ENCODE data around the gene TMEM134. TPM values are rescaled to one million over a fixed set of nuclear protein-coding genes. Genes with fewer than 3 reads are reported as not detected.

Gene TMEM134
- total and polyA plus RNA-seq, 9 of the 15 experiments (the other 6 are each of a cell fraction or from before 2014, with no cell fraction given): 0.63 to 48.4 (median 10.7) TPM

DNA sequence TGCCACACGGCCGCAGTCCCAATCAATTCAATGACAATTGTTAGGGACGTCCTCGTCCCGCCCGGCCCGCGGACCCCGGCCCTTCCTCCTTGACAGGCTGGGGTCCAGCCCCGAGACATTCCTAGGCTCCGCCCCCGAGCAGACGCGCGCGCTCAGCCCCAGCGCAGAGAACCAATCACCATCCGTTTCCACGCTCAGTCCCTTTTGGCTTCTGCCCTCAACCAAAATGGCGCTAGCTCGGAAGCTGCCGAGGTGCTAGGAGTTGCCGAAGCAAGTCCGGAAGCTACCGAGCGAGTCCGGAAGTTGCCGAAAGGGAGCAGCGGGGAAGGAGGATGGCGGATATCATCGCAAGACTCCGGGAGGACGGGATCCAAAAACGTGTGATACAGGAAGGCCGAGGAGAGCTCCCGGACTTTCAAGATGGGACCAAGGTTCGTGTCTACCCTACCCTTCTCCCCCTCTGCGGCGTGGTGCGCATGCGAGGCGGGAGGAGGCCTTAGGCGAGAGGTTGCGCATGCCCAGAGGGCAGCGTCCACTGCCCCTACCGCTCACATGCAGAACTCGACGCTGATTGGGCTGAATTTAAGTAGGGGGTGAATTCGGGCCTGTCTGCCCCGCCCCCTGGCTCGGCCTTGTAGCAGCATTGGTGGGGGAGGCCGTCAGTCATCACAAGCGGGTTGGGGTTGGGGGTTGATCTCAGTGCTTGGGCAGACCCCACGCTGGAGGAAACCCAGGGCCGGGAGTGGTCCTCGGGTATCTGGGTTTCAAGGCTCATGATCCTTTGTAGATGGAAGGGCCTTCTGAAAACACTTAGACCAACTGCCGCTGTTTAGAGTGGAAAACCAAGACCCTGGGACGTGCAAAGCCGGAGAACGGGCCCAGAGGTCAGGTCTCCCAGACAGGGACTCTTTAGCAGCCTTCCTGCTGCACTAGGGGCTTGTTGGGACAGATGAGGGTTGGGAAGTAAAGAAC is 14.1 kb upstream of the TMEM134 start, which contains the start of gene AIP (continued):
- TF ChIP-seq, protein P1, sequence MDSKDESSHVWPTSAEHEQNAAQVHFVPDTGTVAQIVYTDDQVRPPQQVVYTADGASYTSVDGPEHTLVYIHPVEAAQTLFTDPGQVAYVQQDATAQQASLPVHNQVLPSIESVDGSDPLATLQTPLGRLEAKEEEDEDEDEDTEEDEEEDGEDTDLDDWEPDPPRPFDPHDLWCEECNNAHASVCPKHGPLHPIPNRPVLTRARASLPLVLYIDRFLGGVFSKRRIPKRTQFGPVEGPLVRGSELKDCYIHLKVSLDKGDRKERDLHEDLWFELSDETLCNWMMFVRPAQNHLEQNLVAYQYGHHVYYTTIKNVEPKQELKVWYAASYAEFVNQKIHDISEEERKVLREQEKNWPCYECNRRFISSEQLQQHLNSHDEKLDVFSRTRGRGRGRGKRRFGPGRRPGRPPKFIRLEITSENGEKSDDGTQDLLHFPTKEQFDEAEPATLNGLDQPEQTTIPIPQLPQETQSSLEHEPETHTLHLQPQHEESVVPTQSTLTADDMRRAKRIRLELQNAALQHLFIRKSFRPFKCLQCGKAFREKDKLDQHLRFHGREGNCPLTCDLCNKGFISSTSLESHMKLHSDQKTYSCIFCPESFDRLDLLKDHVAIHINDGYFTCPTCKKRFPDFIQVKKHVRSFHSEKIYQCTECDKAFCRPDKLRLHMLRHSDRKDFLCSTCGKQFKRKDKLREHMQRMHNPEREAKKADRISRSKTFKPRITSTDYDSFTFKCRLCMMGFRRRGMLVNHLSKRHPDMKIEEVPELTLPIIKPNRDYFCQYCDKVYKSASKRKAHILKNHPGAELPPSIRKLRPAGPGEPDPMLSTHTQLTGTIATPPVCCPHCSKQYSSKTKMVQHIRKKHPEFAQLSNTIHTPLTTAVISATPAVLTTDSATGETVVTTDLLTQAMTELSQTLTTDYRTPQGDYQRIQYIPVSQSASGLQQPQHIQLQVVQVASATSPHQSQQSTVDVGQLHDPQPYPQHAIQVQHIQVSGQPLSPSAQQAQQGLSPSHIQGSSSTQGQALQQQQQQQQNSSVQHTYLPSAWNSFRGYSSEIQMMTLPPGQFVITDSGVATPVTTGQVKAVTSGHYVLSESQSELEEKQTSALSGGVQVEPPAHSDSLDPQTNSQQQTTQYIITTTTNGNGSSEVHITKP (IDR thresholded peaks at IDR 0.05; ENCODE audit: partially characterized antibody): no peak
- TF ChIP-seq DNMT1 (IDR thresholded peaks at IDR 0.05) (no peak), MTA3 (IDR thresholded peaks at IDR 0.05; ENCODE audit: borderline replicate concordance) (peak; percentile 65; the same call in 1 of the 2 replicates), POLR2B (IDR thresholded peaks at IDR 0.05; ENCODE audit: low read depth, partially characterized antibody) (peak; percentile 75), SOX6 (IDR thresholded peaks at IDR 0.05) (peak; percentile 15; the same call in 1 of the 2 replicates), MXI1 (IDR thresholded peaks at IDR 0.05; ENCODE audit: low read depth, low read length) (no peak), ZNF699 (CRISPR knock-in tag; IDR thresholded peaks at IDR 0.05; ENCODE audit: insufficient replicate concordance) (no peak), RNF2 (IDR thresholded peaks at IDR 0.05) (peak; percentile 99), THRAP3 (IDR thresholded peaks at IDR 0.05; ENCODE audit: borderline replicate concordance) (no peak), ZNF778 (CRISPR knock-in tag; IDR thresholded peaks at IDR 0.05) (no peak), ZSCAN29 (IDR thresholded peaks at IDR 0.05) (no peak)
- TF ChIP-seq, protein P2, sequence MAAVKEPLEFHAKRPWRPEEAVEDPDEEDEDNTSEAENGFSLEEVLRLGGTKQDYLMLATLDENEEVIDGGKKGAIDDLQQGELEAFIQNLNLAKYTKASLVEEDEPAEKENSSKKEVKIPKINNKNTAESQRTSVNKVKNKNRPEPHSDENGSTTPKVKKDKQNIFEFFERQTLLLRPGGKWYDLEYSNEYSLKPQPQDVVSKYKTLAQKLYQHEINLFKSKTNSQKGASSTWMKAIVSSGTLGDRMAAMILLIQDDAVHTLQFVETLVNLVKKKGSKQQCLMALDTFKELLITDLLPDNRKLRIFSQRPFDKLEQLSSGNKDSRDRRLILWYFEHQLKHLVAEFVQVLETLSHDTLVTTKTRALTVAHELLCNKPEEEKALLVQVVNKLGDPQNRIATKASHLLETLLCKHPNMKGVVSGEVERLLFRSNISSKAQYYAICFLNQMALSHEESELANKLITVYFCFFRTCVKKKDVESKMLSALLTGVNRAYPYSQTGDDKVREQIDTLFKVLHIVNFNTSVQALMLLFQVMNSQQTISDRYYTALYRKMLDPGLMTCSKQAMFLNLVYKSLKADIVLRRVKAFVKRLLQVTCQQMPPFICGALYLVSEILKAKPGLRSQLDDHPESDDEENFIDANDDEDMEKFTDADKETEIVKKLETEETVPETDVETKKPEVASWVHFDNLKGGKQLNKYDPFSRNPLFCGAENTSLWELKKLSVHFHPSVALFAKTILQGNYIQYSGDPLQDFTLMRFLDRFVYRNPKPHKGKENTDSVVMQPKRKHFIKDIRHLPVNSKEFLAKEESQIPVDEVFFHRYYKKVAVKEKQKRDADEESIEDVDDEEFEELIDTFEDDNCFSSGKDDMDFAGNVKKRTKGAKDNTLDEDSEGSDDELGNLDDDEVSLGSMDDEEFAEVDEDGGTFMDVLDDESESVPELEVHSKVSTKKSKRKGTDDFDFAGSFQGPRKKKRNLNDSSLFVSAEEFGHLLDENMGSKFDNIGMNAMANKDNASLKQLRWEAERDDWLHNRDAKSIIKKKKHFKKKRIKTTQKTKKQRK (IDR thresholded peaks at IDR 0.05; ENCODE audit: borderline replicate concordance, low read depth, low read length): no peak
- TF ChIP-seq, protein P3, sequence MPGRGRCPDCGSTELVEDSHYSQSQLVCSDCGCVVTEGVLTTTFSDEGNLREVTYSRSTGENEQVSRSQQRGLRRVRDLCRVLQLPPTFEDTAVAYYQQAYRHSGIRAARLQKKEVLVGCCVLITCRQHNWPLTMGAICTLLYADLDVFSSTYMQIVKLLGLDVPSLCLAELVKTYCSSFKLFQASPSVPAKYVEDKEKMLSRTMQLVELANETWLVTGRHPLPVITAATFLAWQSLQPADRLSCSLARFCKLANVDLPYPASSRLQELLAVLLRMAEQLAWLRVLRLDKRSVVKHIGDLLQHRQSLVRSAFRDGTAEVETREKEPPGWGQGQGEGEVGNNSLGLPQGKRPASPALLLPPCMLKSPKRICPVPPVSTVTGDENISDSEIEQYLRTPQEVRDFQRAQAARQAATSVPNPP (IDR thresholded peaks at IDR 0.05; ENCODE audit: borderline replicate concordance, insufficient read depth, insufficient read length): no peak
- TF ChIP-seq, protein P4, sequence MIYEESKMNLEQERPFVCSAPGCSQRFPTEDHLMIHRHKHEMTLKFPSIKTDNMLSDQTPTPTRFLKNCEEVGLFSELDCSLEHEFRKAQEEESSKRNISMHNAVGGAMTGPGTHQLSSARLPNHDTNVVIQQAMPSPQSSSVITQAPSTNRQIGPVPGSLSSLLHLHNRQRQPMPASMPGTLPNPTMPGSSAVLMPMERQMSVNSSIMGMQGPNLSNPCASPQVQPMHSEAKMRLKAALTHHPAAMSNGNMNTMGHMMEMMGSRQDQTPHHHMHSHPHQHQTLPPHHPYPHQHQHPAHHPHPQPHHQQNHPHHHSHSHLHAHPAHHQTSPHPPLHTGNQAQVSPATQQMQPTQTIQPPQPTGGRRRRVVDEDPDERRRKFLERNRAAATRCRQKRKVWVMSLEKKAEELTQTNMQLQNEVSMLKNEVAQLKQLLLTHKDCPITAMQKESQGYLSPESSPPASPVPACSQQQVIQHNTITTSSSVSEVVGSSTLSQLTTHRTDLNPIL (CRISPR knock-in tag; IDR thresholded peaks at IDR 0.05): no peak

Measured in K562 (cell line).